COLO668 (cell line): ENCODE data around the gene RADX.

Experiments
- DNase-seq: peaks from one replicate; lab custom pipeline; 2025; ENCODE audit not compliant: unreplicated experiment; lab: John Stamatoyannopoulos, UW

Gene RADX

DNA sequence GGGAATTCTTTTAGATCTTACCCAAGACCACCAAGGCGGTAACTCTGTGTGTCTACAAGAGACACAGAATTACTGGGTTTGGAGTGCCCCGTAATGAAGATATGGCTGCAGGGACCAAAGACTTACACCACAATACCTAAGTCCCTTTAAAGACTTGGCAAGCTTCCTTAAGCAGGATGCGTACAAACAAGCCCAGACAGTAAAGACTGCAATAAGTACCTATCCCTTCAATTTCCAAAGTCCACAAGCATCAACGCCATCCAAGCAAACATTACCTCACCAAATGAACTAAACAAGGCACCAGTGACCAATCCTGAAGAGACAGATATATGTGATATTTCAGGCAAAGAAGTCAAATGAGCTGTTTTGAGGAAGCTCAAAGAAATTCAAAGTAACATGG lies 72.4 kb downstream of the RADX start:
- no peak for DNase-seq

DNA sequence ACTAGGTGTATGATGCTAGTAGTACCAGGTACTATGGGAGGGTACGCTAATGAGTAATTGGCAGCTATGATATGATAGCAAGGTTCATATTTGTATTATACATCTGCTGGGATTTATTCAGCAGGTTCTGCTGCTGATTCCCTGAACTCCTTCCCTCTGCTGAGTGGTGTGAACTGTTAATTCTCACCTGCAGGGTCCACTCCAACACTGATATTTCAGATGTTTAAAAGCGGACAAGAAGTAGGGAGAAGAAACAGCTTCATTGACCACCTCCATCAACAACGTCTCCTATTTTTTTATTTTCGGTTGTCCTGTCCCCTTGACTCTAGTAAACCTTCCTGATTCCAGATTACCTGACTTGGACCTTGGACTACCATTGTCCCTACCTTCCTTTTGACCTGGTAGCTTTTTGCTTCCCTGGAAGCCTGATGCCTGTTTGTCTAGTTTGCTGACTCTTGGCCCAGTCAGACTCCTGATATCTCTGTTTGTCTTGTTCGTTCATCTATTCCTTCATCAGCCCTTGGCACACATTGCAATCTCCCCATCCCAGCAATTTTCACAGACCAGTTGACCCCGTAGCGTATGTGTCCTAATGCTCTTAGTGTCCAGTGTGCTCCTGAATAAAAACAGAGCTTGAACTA lies 80.8 kb downstream of the RADX start:
- no peak for DNase-seq

DNA sequence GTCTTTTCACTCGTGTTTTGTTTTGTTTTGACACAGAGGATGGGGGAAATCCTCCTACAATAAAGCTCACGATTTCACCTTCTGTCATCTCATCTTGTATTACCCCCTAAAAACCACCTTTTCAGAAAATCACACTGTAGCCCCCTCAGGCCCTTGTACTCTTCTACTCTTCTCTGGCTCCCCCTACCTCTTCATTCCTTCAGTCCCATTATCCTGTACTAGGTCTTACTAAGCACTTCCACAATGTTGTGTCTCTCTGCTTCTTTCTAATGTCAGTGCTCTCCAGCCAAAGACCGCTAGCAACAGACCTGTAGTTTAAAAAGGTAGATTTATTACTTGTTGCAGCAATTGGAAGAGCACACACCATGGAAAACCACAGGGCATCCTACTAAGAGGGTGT lies 84.7 kb downstream of the RADX start:
- DNase-seq: no peak

DNA sequence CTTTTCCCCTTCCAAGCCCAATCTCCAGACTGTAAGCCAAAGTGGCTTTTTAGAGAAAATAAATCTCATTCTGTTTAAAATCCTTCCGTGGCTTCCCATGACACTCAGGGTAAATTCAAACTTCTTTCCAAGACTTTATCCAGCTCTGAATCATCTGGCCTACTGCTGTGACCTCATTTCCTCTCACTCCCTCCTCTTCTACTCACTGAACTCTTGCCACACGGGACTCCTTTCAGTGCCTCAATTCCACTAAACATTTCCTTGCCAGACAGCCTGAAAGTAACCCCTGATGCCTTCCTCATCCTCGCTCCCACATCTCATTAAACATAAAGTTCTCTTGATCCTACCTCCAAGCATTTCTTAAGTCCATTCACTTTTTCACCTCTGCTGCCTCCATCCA lies 86.9 kb downstream of the RADX start:
- DNase-seq: no peak

DNA sequence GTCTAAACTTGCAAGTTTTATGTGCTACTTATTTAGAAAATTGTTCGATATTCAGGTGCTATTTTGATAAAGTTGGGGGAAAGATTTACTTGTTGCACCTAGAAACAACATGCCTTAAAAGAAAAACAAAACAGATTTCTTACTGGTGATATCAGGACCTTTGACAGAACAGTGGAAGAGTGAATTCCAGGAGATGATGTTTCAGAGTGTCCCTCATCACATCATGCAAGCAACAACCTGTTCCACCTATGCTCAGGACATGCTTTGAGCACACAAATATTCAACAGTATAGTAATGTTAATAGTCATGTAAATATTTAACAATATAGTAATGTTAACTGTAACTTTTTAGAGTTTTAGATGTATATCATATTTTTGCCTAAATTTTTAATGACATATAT lies 90.9 kb downstream of the RADX start:
- DNase-seq: no peak

DNA sequence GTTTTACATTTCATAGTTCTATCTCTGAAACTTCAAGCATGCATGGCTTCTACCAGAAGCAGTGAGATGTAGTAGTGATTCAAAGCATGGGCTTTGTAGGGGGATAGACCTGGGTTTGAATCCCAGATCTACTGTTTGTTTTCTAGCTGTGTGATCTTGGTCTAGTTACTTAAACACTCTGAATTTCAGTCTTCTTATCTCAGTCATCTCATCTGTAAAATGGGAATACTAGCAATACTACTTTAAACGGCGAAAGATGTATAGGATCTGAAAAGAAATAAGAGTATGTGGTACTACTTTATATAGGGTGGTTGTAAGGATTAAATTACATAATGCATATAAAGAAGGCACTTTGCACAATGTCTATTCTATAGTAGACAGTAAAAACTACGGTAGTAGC lies 94.7 kb downstream of the RADX start:
- DNase-seq: no peak

DNA sequence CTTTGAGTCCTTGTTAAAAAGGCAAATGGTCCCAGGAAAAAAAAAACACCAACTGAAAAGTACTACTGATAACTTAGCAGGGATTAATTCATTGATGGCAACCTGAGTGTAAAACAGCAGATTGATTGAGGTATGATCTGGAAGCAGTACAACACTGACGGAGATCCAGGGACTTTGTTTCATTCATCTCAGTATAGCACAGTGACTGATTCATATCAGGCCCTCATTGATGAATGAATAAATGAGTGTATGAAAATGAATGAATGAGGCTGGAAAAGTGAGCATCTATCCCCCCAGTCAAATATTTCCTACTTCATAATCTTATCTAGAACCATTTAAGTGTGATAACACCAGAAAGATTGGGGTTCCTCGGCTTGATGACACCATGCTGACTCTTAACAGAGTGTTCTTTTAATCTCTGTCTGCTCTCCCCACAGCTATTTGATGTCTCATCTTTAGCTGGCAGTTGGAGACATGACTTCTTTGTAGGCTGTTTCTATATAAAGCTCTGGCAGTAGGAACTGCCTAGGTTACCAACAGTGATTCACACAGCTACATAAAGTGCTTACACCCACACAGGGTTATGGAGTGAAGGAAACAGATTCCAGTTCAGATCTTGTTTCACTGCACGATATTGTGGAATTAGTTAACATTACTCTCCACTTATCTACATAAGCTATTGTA lies 96.1 kb downstream of the RADX start:
- no peak for DNase-seq

DNA sequence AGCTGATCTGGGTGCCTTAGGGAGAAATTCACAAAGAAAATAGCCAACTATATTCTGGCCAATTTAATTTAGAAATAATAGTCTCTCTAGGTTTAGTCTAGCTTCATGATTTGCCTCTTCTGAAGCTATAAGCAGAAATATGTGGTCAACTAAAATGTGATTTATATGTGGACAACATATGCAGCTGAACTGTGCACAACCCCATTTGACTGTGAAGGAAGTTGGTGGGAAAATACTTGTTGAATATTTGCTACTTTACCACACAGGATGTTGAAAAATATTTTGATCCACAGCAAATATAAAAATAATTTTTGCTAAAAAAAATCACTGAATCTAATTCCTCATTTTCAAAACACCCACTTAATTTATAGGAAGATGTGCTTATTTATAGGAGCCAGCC lies 99.0 kb downstream of the RADX start:
- no peak for DNase-seq

DNA sequence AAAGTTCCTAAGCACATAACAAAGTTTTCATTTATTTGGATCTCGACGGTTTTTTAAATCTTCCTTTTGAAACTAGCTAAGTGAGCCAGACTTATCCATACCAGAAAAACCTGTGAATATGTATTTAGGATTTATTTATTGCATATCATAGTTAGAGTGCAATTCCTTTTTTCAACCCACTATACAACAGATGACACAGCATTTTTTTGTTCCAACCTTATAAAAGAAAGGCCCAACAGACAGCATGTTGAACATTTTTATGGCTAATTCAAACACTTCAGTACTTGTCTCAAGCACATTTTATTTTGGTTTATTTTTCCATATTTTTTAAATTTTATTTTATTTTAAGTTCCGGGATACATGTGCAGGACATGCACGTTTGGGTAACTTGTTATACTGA lies 99.6 kb downstream of the RADX start:
- no peak for DNase-seq

DNA sequence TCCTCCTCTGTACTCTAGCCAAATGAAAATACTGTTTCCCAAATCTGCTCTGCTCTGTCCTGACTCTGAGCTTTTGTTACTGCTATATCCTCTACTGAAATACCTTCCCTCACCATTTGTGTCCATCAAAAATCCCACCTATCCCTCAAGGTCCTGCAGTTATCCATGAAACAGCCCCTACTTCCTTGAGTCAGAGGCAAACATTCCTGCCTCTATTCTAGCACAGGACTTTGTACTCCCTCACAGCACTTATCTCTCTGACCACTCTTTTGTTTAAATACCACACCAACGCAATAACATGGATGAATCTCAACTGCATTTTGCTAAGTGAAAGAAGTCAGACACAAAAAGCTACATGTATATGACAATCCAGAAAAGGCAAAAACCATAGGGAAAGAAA lies 104.2 kb downstream of the RADX start:
- no peak for DNase-seq

DNA sequence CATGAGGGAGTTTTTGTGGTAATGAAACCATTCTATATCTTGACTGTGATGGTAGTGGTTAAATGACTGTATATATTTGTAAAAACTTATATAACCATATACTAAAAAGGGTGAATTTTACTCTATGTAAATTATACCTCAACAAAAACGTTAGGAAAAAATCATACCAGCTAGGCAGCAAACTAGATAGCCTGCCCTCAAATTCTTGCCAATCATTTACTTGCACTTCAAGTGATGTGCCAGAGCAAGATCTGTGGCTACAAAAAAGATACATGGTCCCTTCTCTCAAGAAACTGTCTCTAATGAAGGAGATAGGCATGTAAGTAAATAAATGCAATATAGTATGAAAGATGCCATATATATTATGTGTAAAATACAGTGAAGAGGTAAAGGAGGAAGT lies 104.7 kb downstream of the RADX start:
- no peak for DNase-seq

DNA sequence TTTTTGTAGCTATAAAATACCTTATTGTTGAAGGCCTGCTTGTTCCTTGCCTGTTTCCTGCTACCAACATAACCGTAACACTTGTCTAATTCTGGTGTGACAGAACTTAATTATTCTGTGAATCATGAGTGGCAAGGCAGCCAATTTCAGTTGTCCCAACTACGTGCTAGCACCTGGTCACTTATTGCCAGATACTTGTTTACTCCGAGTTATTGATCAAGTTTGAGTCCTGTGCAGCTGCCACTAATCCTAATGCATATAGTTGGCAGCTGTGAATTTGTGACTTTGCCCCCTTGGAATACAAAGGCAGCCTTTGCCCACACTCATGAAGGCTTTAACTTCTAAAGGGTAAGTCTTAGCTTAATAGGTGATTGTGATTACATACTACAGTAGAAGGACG lies 106.9 kb downstream of the RADX start:
- DNase-seq: peak; percentile 48

DNA sequence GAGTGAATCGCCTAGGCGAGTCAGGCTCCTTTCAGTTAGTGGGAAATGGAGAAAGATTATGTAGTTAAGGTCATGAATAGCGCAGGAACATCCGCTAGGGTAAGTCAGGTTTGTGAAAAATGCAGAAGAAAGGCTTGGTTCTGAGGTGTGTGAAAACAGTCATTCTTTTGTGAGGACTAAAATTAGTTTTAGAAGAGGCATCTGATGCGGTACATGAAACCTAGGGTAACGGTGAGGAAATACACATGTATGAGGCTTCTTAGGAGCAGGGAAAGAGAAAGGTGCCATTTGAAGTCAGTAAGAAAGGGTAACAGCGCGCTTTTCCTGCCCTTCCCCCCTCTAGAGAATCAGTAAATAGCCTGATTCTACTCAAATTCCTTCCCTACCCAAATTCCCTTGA lies 114.2 kb downstream of the RADX start:
- DNase-seq: peak; percentile 21

DNA sequence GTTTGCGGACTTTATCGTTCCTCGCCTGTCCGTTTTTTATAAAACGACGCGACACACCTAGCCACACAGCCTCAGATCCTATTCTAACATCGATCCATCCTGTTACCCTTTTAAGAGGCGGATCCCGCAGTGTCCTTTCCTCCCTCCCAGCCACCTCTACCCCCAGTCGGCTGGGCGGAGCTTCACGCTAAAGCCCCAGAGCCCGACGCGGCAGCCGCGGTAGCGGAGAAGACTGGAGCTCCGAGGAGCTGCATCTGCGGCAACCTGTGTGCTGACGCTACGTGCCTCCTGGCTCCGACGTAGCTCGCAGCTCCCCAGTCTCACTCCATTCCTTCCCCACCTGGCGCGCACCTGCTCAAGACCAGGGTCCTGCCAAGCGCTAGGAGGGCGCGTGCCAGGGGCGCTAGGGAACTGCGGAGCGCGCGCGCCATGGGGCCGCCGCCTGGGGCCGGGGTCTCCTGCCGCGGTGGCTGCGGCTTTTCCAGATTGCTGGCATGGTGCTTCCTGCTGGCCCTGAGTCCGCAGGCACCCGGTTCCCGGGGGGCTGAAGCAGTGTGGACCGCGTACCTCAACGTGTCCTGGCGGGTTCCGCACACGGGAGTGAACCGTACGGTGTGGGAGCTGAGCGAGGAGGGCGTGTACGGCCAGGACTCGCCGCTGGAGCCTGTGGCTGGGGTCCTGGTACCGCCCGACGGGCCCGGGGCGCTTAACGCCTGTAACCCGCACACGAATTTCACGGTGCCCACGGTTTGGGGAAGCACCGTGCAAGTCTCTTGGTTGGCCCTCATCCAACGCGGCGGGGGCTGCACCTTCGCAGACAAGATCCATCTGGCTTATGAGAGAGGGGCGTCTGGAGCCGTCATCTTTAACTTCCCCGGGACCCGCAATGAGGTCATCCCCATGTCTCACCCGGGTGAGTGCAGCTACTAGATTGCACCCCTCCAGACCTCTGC lies 115.0 kb downstream of the RADX start, which contains the start of gene RNF128:
Gene RNF128, plus strand, starts transcription at position 217 of the 953 bp plus-strand sequence. Its CDS starts 213 bp downstream, at position 430.
- DNase-seq: peak; percentile 90

DNA sequence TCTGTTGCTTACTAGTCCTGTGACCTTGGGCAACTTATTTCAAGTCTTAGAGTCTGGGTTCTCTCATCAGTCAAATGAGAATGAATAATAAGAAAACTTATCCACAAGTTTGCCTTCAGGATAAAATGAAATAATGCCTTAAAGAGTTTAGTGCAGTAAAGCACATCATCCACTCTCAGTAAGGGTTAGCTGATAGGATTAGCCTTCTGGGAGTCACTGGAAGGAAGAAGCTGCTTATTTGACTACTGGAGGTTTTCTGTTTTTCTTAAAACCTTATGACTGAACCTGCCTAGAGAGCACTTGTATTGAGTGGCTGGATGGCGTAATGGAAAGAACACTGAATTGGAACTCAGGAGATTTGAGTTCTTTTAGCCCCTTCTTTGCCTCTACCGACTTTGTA lies 116.6 kb downstream of the RADX start:
- DNase-seq: peak; percentile 3
